DND-41 (cell line): Measurements from ENCODE around the gene OR8B4.
"Not testable (repeated sequence)": the region's sequence is repeated elsewhere in the genome, so short reads cannot be mapped to it uniquely, and the experiment has no call there.

ENCODE experiments used
- ATAC-seq: fragments of 200-7000 bp; cut with Tn5 transposase; 3 replicates; pipeline ENCODE4 v1.9.1; 2021; ENCODE audit warnings: low read depth; ENCODE audit not compliant: insufficient read depth
- DNase-seq: peaks from one replicate; pipeline ENCODE4 v3.0.0-alpha.2; 2020
- H2AFZ ChIP-seq: 2 replicates; pipeline ENCODE4 v1.6.0; 2012; ENCODE audit warnings: low read depth, low read length
- H3K27ac ChIP-seq: 2 replicates; pipeline ENCODE4 v1.5.1; 2012; ENCODE audit warnings: low read length, inconsistent platforms
- H3K27me3 ChIP-seq: fragments of 200-600 bp; sonication (generic); 2 replicates; pipeline ENCODE4 v1.6.0; 2012; ENCODE audit warnings: low read length, mild to moderate bottlenecking, inconsistent platforms; ENCODE audit not compliant: insufficient read depth, poor library complexity
- H3K36me3 ChIP-seq: 2 replicates; pipeline ENCODE4 v1.5.1; 2012; ENCODE audit warnings: low read length, inconsistent platforms; ENCODE audit not compliant: insufficient read depth
- H3K4me1 ChIP-seq: 2 replicates; pipeline ENCODE4 v1.5.1; 2012; ENCODE audit warnings: mild to moderate bottlenecking, low read length; ENCODE audit not compliant: insufficient read depth
- H3K4me2 ChIP-seq: 2 replicates; pipeline ENCODE4 v1.6.0; 2012; ENCODE audit warnings: mild to moderate bottlenecking, moderate library complexity, low read length, inconsistent platforms; ENCODE audit not compliant: insufficient read depth
- H3K4me3 ChIP-seq, 2 experiments: fragments of 200-600 bp in 1 of 2; shearing (Covaris generic) in 1 of 2; 2 replicates each; pipeline ENCODE4 v1.5.1; 2012 to 2016; ENCODE audit warnings: inconsistent platforms in 2 of 2, low read length in 2 of 2, mild to moderate bottlenecking in 2 of 2, low read depth in 1 of 2, moderate library complexity in 1 of 2
- H3K79me2 ChIP-seq: 2 replicates; pipeline ENCODE4 v1.6.0; 2012; ENCODE audit warnings: low read length, inconsistent platforms; ENCODE audit not compliant: insufficient read depth
- H3K9ac ChIP-seq: 2 replicates; pipeline ENCODE4 v1.6.0; 2012; ENCODE audit warnings: low read depth, mild to moderate bottlenecking, inconsistent platforms, low read length, moderate library complexity
- H3K9me3 ChIP-seq: 2 replicates; pipeline ENCODE4 v1.5.1; 2012; ENCODE audit warnings: low read length, moderate library complexity, mild to moderate bottlenecking, inconsistent platforms; ENCODE audit not compliant: insufficient read depth, severe bottlenecking
- H4K20me1 ChIP-seq: 2 replicates; pipeline ENCODE4 v1.6.0; 2012; ENCODE audit warnings: low read length; ENCODE audit not compliant: insufficient read depth
- CTCF ChIP-seq: IDR thresholded peaks from 2 replicates; pipeline ENCODE4 v1.5.1; 2012; ENCODE audit warnings: borderline replicate concordance, low read length, moderate library complexity, mild to moderate bottlenecking; ENCODE audit not compliant: poor library complexity, severe bottlenecking; ENCODE audit errors: extremely low read depth
- EZH2 ChIP-seq: IDR thresholded peaks from 3 replicates; pipeline ENCODE4 v1.6.1; 2012; ENCODE audit warnings: borderline replicate concordance, low read depth, mild to moderate bottlenecking, moderate library complexity, low read length, inconsistent platforms; ENCODE audit not compliant: severe bottlenecking

OR8B4 gene

GRCh38 chr11:124405581-124405980, 19.1 kb downstream of the OR8B4 start:
- no peak for ATAC-seq
- Histone ChIP-seq H3K4me2 (no peak overlapping the region), H3K4me1 (no peaks in the 10 kb centered on the region), H3K27me3 (peaks cover 7% of the 10 kb centered on the region), H2AFZ (no peak overlapping the region), H3K9ac (no peak overlapping the region), H3K4me3 (no peak overlapping the region), H3K9me3 (no peaks in the 10 kb centered on the region), H3K27ac (no peak overlapping the region), H4K20me1 (no peaks in the 10 kb centered on the region), H3K36me3 (no peaks in the 10 kb centered on the region), H3K79me2 (no peaks in the 10 kb centered on the region)
- TF ChIP-seq CTCF = no peak
- no peak for TF ChIP-seq EZH2
- no peak for DNase-seq

GRCh38 chr11:124403186-124403585, 21.5 kb downstream of the OR8B4 start:
- not testable (repeated sequence) for ATAC-seq, H3K9me3 ChIP-seq, H3K79me2 ChIP-seq, H3K27ac ChIP-seq, DNase-seq, H4K20me1 ChIP-seq, H3K4me2 ChIP-seq, H3K9ac ChIP-seq, H3K27me3 ChIP-seq, H3K4me3 ChIP-seq, H3K36me3 ChIP-seq, H3K4me1 ChIP-seq, H2AFZ ChIP-seq

- ATAC-seq (peak; percentile 78), DNase-seq (peak; percentile 55)
- TF ChIP-seq EZH2 (no peak), CTCF (peak; percentile 78)
- Histone ChIP-seq H4K20me1 (no peaks in the 10 kb centered on the region), H3K27me3 (peaks cover 3% of the 10 kb centered on the region), H2AFZ (no peak overlapping the region), H3K9ac (no peak overlapping the region), H3K27ac (no peak overlapping the region), H3K4me3 (no peak overlapping the region), H3K36me3 (no peaks in the 10 kb centered on the region), H3K4me2 (no peak overlapping the region), H3K4me1 (no peaks in the 10 kb centered on the region), H3K79me2 (no peaks in the 10 kb centered on the region), H3K9me3 (no peaks in the 10 kb centered on the region)
Observed at GRCh38 chr11:124402326-124402922, 22.2 kb downstream of the OR8B4 start.

GRCh38 chr11:124398924-124399323, 25.7 kb downstream of the OR8B4 start, which contains the start of gene OR8B3:
OR8B3 (minus strand) TSS chr11:124399024; CDS start chr11:124397351, 1,673 bp downstream.
- Histone ChIP-seq H3K36me3 (no peaks in the 10 kb centered on the region), H3K27ac (no peak within 1 kb of the TSS), H3K79me2 (no peaks in the 10 kb centered on the region), H3K27me3 (no peaks in the 10 kb centered on the region), H3K9me3 (no peaks in the 10 kb centered on the region), H4K20me1 (no peaks in the 10 kb centered on the region), H3K4me1 (no peaks in the 10 kb centered on the region), H3K9ac (no peak within 1 kb of the TSS), H2AFZ (no peak within 1 kb of the TSS), H3K4me2 (no peak within 1 kb of the TSS), H3K4me3 (no peak within 1 kb of the TSS)
- ATAC-seq = no peak
- DNase-seq = no peak
- TF ChIP-seq EZH2 = no peak
- no peak for TF ChIP-seq CTCF

GRCh38 chr11:124396847-124397246, 27.8 kb downstream of the OR8B4 start:
- H3K4me1 ChIP-seq, DNase-seq, H4K20me1 ChIP-seq, H3K36me3 ChIP-seq, H3K4me2 ChIP-seq, H3K27ac ChIP-seq, H3K27me3 ChIP-seq, H3K9me3 ChIP-seq, ATAC-seq, H3K79me2 ChIP-seq, H3K9ac ChIP-seq, H2AFZ ChIP-seq, H3K4me3 ChIP-seq: not testable (repeated sequence)
